MCF 10A (cell line): ENCODE results near the gene ARHGEF16. TPM values are rescaled to one million over a fixed set of nuclear protein-coding genes. Genes with fewer than 3 reads are reported as not detected.

ENCODE experiments used
- BruUV-seq: library from RNA; stranded (reverse); fragments of 400-500 nt; replicated peaks from 2 replicates; lab custom pipeline; 2021; lab: Mats Ljungman, UMichigan
- CTCF ChIA-PET: fragments of 300-600 bp; sonication (Branson Sonifier 250); formaldehyde crosslinking; extraction: SDS; loops from one replicate; lab custom pipeline; 2021; ENCODE audit warnings: antibody characterized with exemption, inconsistent platforms; lab: Yijun Ruan, JAX
- POLR2A ChIA-PET: fragments of 300-600, 350-650 bp; sonication (Branson Sonifier 250); formaldehyde crosslinking; extraction: SDS; loops from one replicate; lab custom pipeline; 2020; ENCODE audit warnings: antibody characterized with exemption, inconsistent platforms; lab: Yijun Ruan, JAX
- DNase-seq: peaks from one replicate; pipeline ENCODE4 v3.0.0-alpha.2; 2018; ENCODE audit not compliant: unreplicated experiment
- H3K27ac Mint-ChIP-seq: one replicate; pipeline ENCODE4 v1.8.0; 2022; ENCODE audit warnings: mild to moderate bottlenecking, low read depth, mixed read lengths; ENCODE audit not compliant: unreplicated experiment
- H3K27me3 Mint-ChIP-seq: one replicate; pipeline ENCODE4 v1.8.0; 2022; ENCODE audit warnings: mixed read lengths; ENCODE audit not compliant: insufficient read depth, unreplicated experiment
- H3K36me3 Mint-ChIP-seq: one replicate; pipeline ENCODE4 v1.8.0; 2022; ENCODE audit warnings: mild to moderate bottlenecking, moderate library complexity, mixed read lengths; ENCODE audit not compliant: insufficient read depth, unreplicated experiment
- H3K4me1 Mint-ChIP-seq: one replicate; pipeline ENCODE4 v1.8.0; 2022; ENCODE audit warnings: mixed read lengths; ENCODE audit not compliant: insufficient read depth, unreplicated experiment
- H3K4me3 Mint-ChIP-seq: one replicate; pipeline ENCODE4 v1.8.0; 2022; ENCODE audit warnings: mild to moderate bottlenecking, moderate library complexity, mixed read lengths; ENCODE audit not compliant: unreplicated experiment
- H3K9me3 Mint-ChIP-seq: one replicate; pipeline ENCODE4 v1.8.0; 2022; ENCODE audit warnings: mixed read lengths; ENCODE audit not compliant: unreplicated experiment
- intact Hi-C: fragments of 100-400 bp; cut with micrococcal nuclease; formaldehyde crosslinking; loops from 2 replicates; pipeline ENCODE4 v1.14.1; 2022
- total RNA-seq: library from RNA; stranded (reverse); gene quantifications from 2 replicates; pipeline ENCODE4 v1.2.3, GENCODE V29; 2022
- TF ChIP-seq, protein P1 (sequence below): fragments of 200-600 bp; IDR thresholded peaks from one replicate; pipeline ENCODE4 v1.8.0; 2022; ENCODE audit warnings: antibody characterized with exemption, mild to moderate bottlenecking; ENCODE audit not compliant: unreplicated experiment

The ARHGEF16 gene
- total RNA-seq, 1 experiment from 2014 or later, result 8.6 TPM

DNA sequence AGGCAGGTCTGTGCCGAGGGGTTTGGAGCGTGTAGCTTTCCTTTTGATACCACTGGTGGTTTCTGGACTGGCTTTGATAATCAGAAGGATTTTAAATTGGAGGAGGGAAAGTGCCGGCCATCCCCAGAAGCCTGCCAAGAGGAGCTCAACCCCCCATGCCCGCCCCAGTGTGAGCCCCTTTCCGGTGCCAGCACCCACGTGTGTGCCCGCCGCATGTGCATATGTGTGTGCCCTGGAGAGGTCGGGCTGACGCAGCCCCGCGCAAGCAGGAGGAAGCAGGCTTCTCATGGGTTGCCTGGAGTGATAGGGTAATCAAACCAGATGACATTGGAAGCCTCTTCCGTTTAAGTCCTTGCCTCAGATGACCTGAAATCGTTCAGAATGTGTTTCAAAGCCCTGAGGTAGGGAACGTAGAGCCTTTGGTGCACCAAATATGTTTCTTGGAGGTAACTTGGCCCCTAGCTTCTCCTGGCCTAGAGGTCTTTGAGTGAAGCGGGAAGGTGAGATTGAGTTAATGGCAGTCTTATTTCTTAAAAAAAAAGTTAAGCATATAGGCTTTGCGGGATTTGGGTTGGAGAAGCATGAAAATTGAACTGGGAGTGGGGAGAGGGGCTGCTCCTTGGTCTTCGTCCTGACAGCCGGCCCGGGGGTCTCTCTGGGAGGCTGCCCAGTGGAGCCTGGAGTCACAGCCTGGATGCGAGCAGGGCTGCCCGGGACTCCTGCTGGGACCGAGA lies 34.1 kb upstream of the ARHGEF16 start:
- ChIA-PET CTCF (interaction anchor here (0.7 kb wide), 1 partner anchor 70 kb away, joined by 3 read pairs; no protein-coding TSS in a partner anchor), POLR2A (interaction anchor here (0.6 kb wide), 1 partner anchor 837 kb away, joined by 3 read pairs; no protein-coding TSS in a partner anchor)
- Mint-ChIP-seq H3K4me1 (no peaks in the 10 kb centered on the region), H3K36me3 (no peaks in the 10 kb centered on the region), H3K9me3 (no peaks in the 10 kb centered on the region), H3K4me3 (no peak overlapping the region), H3K27ac (no peak overlapping the region), H3K27me3 (peaks cover 32% of the 10 kb centered on the region)
- no peak for DNase-seq
- no TSS peak for BruUV-seq
- intact Hi-C loops, result loop anchor here (5.0 kb wide), 1 partner anchor 1223 kb away; no protein-coding TSS in a partner anchor
- TF ChIP-seq, protein P1, sequence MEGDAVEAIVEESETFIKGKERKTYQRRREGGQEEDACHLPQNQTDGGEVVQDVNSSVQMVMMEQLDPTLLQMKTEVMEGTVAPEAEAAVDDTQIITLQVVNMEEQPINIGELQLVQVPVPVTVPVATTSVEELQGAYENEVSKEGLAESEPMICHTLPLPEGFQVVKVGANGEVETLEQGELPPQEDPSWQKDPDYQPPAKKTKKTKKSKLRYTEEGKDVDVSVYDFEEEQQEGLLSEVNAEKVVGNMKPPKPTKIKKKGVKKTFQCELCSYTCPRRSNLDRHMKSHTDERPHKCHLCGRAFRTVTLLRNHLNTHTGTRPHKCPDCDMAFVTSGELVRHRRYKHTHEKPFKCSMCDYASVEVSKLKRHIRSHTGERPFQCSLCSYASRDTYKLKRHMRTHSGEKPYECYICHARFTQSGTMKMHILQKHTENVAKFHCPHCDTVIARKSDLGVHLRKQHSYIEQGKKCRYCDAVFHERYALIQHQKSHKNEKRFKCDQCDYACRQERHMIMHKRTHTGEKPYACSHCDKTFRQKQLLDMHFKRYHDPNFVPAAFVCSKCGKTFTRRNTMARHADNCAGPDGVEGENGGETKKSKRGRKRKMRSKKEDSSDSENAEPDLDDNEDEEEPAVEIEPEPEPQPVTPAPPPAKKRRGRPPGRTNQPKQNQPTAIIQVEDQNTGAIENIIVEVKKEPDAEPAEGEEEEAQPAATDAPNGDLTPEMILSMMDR, result no peak

DNA sequence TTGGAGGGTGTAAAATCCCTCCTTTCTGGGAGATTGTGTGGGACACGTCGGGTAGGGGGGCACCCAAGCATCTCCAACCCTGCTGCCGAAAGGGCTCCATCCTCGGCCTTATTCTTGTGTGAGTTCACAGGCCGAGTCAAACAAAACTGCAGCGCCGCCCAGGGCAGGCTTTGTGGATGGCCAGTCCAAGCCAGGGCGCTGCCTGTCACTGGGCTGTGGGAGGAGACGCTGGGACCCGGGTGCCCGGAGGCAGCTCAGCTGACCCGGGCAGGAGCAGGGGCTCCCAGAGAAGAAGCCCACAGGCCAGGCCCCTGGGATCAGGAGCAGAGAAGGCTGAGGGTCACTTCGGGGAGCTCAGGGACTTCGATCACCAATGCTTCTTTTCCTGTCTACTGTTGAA lies 31.8 kb upstream of the ARHGEF16 start:
- H3K36me3 Mint-ChIP-seq, result no peaks in the 10 kb centered on the region
- no peak for DNase-seq
- H3K27ac Mint-ChIP-seq, result no peak overlapping the region
- no TSS peak for BruUV-seq
- CTCF ChIA-PET, result interaction anchor here (0.6 to 0.9 kb wide), 2 partner anchors 17 to 62 kb away, joined by 3 to 4 read pairs; no protein-coding TSS in a partner anchor
- POLR2A ChIA-PET, result no interaction called here
- peaks cover 32% of the 10 kb centered on the region for H3K27me3 Mint-ChIP-seq
- TF ChIP-seq, protein P1, result no peak
- no peaks in the 10 kb centered on the region for H3K4me1 Mint-ChIP-seq
- no peaks in the 10 kb centered on the region for H3K9me3 Mint-ChIP-seq
- intact Hi-C loops, result loop anchor here (5.0 kb wide), 1 partner anchor 1225 kb away; no protein-coding TSS in a partner anchor
- H3K4me3 Mint-ChIP-seq, result no peak overlapping the region

DNA sequence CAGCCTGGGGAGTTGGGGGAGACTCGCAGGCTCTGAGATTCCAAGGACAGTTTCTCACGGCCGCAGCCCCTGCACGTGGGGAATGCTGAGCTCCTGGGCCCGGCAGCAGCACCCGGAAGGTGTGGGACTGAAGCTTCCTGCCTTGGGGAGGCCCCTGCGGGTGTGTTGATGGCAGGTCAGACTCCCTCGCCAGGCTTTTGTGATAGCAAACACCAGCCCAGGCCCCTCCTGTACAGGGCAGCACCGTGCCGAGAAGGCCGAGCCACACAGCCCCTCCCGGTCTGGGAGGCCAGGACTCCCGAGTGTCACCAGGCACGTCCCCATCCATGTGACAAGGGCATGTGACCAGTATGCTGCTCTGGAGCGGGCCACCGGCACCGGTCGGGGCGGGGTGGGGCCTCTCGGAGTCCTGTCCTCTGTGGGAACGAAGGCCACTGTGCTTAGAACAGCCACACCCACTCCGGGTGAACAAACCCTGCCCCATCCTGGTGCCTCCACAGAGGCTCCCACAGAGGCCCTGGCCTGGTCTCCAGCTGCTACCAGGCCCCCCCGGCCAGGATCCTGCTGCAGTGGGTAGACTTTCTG lies 31.1 kb upstream of the ARHGEF16 start:
- intact Hi-C loops, result loop anchor here (5.0 kb wide), 1 partner anchor 1226 kb away; no protein-coding TSS in a partner anchor

More for the DNA sequence above, 31.1 kb upstream of the ARHGEF16 start:
- no peak overlapping the region for H3K27ac Mint-ChIP-seq
- BruUV-seq, result no TSS peak
- no peaks in the 10 kb centered on the region for H3K4me1 Mint-ChIP-seq
- no peak overlapping the region for H3K4me3 Mint-ChIP-seq
- H3K27me3 Mint-ChIP-seq, result peaks cover 32% of the 10 kb centered on the region
- ChIA-PET CTCF (interaction anchor here (0.6 to 1.8 kb wide), 11 partner anchors 17 to 1228 kb away, joined by 3 to 9 read pairs (median 4); partner anchors contain the start of gene FAAP20), POLR2A (interaction anchor here (0.6 kb wide), 1 partner anchor 1032 kb away, joined by 4 read pairs; the partner anchor contains the start of genes MORN1 and RER1)
- no peaks in the 10 kb centered on the region for H3K36me3 Mint-ChIP-seq
- DNase-seq, result no peak
- TF ChIP-seq, protein P1, result no peak
- H3K9me3 Mint-ChIP-seq, result no peaks in the 10 kb centered on the region
